Cardiac fibroblast (primary cell): ENCODE data around the gene NUP37.

Experiments used
- DNase-seq, 2 donors: peaks; one replicate each; pipeline versions ENCODE4 v3.0.0 to v3.0.0-alpha.2; 2010; ENCODE audit warnings: low read depth in 2 of 2
- H3K4me3 ChIP-seq, 2 donors: replicated peaks in 1 of 2; 1 replicate in 1 of 2; 2 replicates in 1 of 2; pipeline ENCODE4 v1.5.1; 2011; ENCODE audit warnings: low read depth in 2 of 2, low read length in 2 of 2, mild to moderate bottlenecking in 2 of 2, moderate library complexity in 1 of 2
- TF ChIP-seq, protein P1 (sequence below): IDR thresholded peaks from one replicate; pipeline ENCODE4 v1.5.1; 2011; ENCODE audit warnings: low read depth, mild to moderate bottlenecking, low read length, inconsistent platforms

NUP37 gene

DNA sequence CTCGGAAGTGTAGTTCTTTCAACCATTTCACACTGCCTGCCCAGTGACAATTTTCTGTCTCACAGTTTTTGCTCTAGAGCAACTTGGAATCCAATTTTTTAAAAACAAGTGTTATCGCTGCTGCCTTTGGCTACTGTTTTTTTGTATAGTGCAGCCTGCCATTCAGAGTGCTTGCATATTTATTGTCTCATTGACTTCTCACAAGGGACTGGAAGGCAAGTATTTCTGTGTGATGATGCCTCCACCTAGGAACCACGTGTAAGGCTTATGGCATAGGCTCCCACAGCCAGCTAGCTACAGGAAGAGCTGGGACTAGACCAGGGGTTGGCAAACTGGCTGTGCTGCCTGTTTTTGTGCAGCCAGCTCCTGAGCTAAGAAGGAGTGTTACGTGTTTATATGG is 972 bp upstream of the NUP37 start:
- TF ChIP-seq, protein P1, sequence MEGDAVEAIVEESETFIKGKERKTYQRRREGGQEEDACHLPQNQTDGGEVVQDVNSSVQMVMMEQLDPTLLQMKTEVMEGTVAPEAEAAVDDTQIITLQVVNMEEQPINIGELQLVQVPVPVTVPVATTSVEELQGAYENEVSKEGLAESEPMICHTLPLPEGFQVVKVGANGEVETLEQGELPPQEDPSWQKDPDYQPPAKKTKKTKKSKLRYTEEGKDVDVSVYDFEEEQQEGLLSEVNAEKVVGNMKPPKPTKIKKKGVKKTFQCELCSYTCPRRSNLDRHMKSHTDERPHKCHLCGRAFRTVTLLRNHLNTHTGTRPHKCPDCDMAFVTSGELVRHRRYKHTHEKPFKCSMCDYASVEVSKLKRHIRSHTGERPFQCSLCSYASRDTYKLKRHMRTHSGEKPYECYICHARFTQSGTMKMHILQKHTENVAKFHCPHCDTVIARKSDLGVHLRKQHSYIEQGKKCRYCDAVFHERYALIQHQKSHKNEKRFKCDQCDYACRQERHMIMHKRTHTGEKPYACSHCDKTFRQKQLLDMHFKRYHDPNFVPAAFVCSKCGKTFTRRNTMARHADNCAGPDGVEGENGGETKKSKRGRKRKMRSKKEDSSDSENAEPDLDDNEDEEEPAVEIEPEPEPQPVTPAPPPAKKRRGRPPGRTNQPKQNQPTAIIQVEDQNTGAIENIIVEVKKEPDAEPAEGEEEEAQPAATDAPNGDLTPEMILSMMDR, result no peak
- peak; percentile 27 to 36 for DNase-seq
- peak overlapping the region in 1 of 2 donors; percentile 71 for H3K4me3 ChIP-seq

DNA sequence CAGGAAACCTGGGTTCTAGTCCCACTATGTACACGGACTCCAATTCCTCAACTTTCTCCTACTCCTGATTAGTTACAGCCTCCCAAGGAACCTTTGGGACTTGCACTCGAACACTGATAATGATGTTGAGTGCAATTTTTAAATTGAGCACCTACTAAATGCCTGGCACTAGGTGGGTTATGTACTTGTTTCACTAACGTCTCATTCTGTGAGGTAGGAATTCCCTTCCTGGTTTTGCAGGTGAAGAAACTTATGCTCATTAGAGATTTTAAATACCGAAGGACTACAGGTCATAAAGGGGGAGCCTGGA is 605 bp upstream of the NUP37 start:
- DNase-seq, result no peak
- H3K4me3 ChIP-seq, result peak overlapping the region; percentile 71 to 81
- TF ChIP-seq, protein P1, result no peak

DNA sequence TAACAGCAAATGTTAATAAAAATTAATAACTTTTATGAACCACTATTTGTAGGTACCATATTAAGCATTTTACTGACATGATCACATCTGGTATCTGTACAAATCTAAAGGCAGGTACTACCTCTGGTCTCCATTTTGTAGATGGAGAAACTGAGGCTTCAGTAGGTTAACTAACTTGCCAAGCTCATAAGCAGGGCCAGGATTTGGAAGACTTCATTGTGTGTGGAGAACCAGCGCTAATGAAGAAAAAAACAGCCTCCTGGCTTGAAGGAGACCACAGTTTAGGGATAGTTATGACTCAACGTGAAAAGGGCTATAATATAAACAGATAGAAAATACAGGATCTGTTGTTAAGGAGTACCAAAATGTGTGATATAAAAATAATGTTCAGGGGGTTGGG is 1.0 kb downstream of the NUP37 start:
- DNase-seq, result no peak
- TF ChIP-seq, protein P1, result no peak
- peak overlapping the region in 1 of 2 donors; percentile 71 for H3K4me3 ChIP-seq

DNA sequence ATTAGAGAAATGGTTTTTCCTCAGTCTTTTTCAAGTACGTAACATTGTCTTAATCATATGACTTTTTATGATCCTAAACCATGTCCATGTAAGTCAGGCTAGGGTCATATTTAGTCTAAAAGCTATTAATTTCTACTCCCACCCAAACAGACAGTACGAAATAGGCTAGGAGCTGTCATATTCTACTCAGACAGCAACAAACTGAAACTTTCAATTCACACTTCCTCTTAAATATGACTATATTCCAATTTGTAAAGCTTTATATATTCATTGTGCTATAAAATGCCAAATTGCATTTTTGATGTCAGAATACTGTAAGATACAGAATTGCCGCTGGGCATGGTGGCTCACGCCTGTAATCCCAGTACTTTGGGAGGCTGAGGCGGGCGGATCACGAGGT is 3.5 kb downstream of the NUP37 start:
- TF ChIP-seq, protein P1, result no peak
- H3K4me3 ChIP-seq, result no peak overlapping the region
- no peak for DNase-seq

- no peak overlapping the region for H3K4me3 ChIP-seq
- DNase-seq, result no peak
- TF ChIP-seq, protein P1, result no peak
Observed at GRCh38 chr12:102114212-102114611, 5.7 kb downstream of the NUP37 start.

DNA sequence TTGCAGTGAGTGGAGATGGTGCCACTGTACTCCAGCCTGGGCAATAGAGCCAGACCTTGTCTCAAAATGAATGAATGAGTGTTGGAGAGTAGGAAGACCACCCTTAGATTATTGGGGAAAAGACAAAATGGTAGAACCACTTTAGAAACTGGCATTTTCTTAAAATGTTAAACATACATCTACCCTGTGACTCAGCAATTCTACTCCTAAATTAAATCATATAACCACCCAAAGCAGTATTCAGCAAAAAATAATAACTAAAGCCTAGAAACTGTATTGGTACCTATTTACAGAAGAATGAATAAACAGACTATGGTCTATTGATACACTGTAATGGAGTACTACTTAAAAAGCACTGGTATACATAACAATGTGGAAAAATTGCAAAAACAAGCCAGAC is 9.1 kb downstream of the NUP37 start:
- H3K4me3 ChIP-seq, result no peak overlapping the region
- TF ChIP-seq, protein P1, result no peak
- DNase-seq, result no peak

- TF ChIP-seq, protein P1, result no peak
- no peak overlapping the region for H3K4me3 ChIP-seq
- DNase-seq, result no peak
Observed at GRCh38 chr12:102107970-102108369, 11.9 kb downstream of the NUP37 start.
